CD4-positive, alpha-beta T cell (primary cell): ENCODE measurements around the gene LRRK1. TPM values are rescaled to one million over a fixed set of nuclear protein-coding genes. Genes with fewer than 3 reads are reported as not detected.

Experiments
- ATAC-seq: fragments of 200-7000 bp; cut with Tn5 transposase; one replicate; pipeline ENCODE4 v1.10.0; 2022; ENCODE audit warnings: mild to moderate bottlenecking; ENCODE audit not compliant: poor library complexity
- CTCF ChIA-PET: fragments of 350-600 bp; sonication (Branson Sonifier 250); formaldehyde crosslinking; loops from one replicate; lab custom pipeline; 2021; ENCODE audit warnings: antibody characterized with exemption, inconsistent platforms; lab: Charles Lee
- POLR2A ChIA-PET: fragments of 350-600 bp; sonication (Branson Sonifier 250); formaldehyde crosslinking; loops from one replicate; lab custom pipeline; 2021; ENCODE audit warnings: antibody characterized with exemption, inconsistent platforms; lab: Charles Lee
- DNase-seq, 14 experiments: peaks; one replicate each; pipeline ENCODE4 v3.0.0-alpha.2; 2013 to 2020; ENCODE audit warnings: mixed read lengths in 2 of 14
- H3K27ac ChIP-seq, 2 donors: one replicate each; pipeline versions ENCODE4 v1.5.1 to v1.7.0; 2013; ENCODE audit warnings: low read length in 2 of 2, low read depth in 1 of 2, mild to moderate bottlenecking in 1 of 2
- H3K27me3 ChIP-seq, 2 experiments: 1 replicate in 1 of 2; 2 replicates in 1 of 2; pipeline versions ENCODE4 v1.6.1 to v1.7.0; 2013; ENCODE audit warnings: low read length in 2 of 2, control low read depth in 1 of 2, mild to moderate bottlenecking in 1 of 2, moderate library complexity in 1 of 2; ENCODE audit not compliant: insufficient read depth in 2 of 2, control insufficient read depth in 1 of 2
- H3K36me3 ChIP-seq: one replicate; pipeline ENCODE4 v1.6.1; 2013; ENCODE audit warnings: low read length, control low read depth; ENCODE audit not compliant: insufficient read depth
- H3K4me1 ChIP-seq: one replicate; pipeline ENCODE4 v1.6.1; 2013; ENCODE audit warnings: low read length, control low read depth; ENCODE audit not compliant: insufficient read depth
- H3K4me3 ChIP-seq: one replicate; pipeline ENCODE4 v1.5.1; 2013; ENCODE audit warnings: mild to moderate bottlenecking, low read length, moderate library complexity
- H3K9me3 ChIP-seq, 2 experiments: 1 replicate in 1 of 2; 2 replicates in 1 of 2; pipeline versions ENCODE4 v1.6.1 to v1.7.0; 2013; ENCODE audit warnings: low read length in 2 of 2, mild to moderate bottlenecking in 2 of 2, control low read depth in 1 of 2, moderate library complexity in 1 of 2; ENCODE audit not compliant: control insufficient read depth in 1 of 2, insufficient read depth in 1 of 2
- H3K27ac Mint-ChIP-seq: one replicate; pipeline ENCODE4 v1.8.0; 2020; ENCODE audit warnings: mixed read lengths
- H3K27me3 Mint-ChIP-seq: one replicate; pipeline ENCODE4 v1.8.0; 2021; ENCODE audit warnings: mixed read lengths
- H3K36me3 Mint-ChIP-seq: one replicate; pipeline ENCODE4 v1.8.0; 2021; ENCODE audit warnings: low read depth, mixed read lengths
- H3K4me1 Mint-ChIP-seq: one replicate; pipeline ENCODE4 v1.8.0; 2021; ENCODE audit warnings: low read depth, mixed read lengths
- H3K4me3 Mint-ChIP-seq: one replicate; pipeline ENCODE4 v1.8.0; 2020; ENCODE audit warnings: mild to moderate bottlenecking, mixed read lengths
- H3K9me3 Mint-ChIP-seq: one replicate; pipeline ENCODE4 v1.8.0; 2020; ENCODE audit warnings: mixed read lengths
- CTCF ChIP-seq: fragments of 200-600 bp; IDR thresholded peaks from one replicate; pipeline ENCODE4 v1.8.0; 2022; ENCODE audit warnings: antibody characterized with exemption, mild to moderate bottlenecking
- intact Hi-C, 2 experiments: fragments of 100-400 bp; cut with DNase I in 1 of 2; cut with micrococcal nuclease in 1 of 2; formaldehyde crosslinking; loops; one replicate each; pipeline versions ENCODE4 v1.15.1 to v1.9.0; 2023 to 2025; cut with DNase I, micrococcal nuclease
- total RNA-seq, 174 experiments: library from RNA in 2 of 174; stranded (reverse) in 2 of 174; gene quantifications; one replicate each; pipeline ENCODE4 v1.2.3 and lab custom pipeline; 2021 to 2026

The LRRK1 gene
- total RNA-seq, 2 experiments from 2014 or later = 0.60 to 0.73 TPM

DNA sequence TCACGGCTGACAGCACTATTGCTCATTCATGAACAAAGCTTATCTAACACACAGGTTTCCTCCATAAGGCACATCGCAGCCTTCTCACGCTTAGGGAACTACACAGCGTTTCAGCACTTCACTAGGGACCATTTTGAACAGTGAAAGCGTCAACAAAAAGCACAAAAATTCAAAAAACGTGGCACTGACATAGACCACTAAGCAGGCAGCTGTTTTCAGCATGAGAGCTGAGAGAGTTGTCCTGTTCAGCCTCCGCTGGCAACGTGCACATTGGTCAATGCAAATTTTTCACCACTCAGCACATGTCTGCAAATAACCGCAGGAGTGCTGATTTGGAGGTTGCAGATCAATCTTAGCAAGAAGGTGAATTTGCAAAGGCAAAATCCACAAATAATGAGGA is 109.2 kb downstream of the LRRK1 start:
- Histone ChIP-seq H3K4me1 (no peaks in the 10 kb centered on the region), H3K27me3 (peaks cover 0 to 3% of the 10 kb centered on the region in 2 experiments), H3K27ac (no peak overlapping the region), H3K9me3 (no peaks in the 10 kb centered on the region), H3K36me3 (no peaks in the 10 kb centered on the region), H3K4me3 (no peak overlapping the region)
- TF ChIP-seq CTCF = no peak
- Mint-ChIP-seq H3K9me3 (no peaks in the 10 kb centered on the region), H3K27ac (no peak overlapping the region), H3K36me3 (no peaks in the 10 kb centered on the region), H3K27me3 (peaks cover 13% of the 10 kb centered on the region), H3K4me3 (no peak overlapping the region), H3K4me1 (no peaks in the 10 kb centered on the region)
- POLR2A ChIA-PET = no interaction called here
- CTCF ChIA-PET = no interaction called here
- DNase-seq (no peak), ATAC-seq (no peak)
- intact Hi-C loops = no loop called here

DNA sequence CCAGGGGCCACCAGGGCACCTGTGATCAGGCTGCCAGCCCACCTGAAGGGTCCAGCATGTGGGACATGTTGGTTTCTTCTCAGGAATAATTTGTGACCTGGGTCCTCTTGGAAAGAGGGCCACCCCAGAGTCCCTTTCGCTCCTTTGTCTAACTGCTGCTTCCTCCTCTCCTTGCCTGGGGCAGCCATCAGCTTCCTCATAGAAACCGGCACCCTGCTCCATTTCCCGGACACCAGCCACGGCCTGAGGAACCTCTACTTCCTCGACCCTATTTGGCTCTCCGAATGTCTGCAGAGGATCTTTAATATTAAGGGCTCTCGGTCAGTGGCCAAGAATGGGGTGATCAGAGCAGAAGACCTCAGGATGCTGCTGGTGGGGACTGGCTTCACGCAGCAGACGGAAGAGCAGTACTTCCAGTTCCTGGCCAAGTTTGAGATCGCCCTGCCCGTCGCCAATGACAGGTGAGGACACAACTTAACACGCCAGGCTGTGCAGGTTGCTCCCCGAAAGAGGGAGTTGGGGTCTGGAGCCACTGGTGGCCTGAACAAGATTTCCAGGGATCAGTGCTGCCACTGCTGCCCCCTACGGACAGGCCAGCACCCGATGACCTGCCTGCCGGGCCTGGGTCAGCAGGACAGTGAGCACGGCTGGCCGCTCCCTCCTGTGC is 109.7 kb downstream of the LRRK1 start:
- Histone ChIP-seq H3K4me1 (no peaks in the 10 kb centered on the region), H3K9me3 (no peaks in the 10 kb centered on the region), H3K27ac (no peak overlapping the region), H3K36me3 (no peaks in the 10 kb centered on the region), H3K27me3 (peaks cover 0 to 3% of the 10 kb centered on the region in 2 experiments), H3K4me3 (no peak overlapping the region)
- Mint-ChIP-seq H3K27ac (no peak overlapping the region), H3K36me3 (no peaks in the 10 kb centered on the region), H3K4me1 (no peaks in the 10 kb centered on the region), H3K9me3 (no peaks in the 10 kb centered on the region), H3K27me3 (peaks cover 14% of the 10 kb centered on the region), H3K4me3 (no peak overlapping the region)
- intact Hi-C loops = no loop called here
- no peak for TF ChIP-seq CTCF
- DNase-seq = no peak
- ATAC-seq = no peak
- ChIA-PET POLR2A (no interaction called here), CTCF (no interaction called here)

DNA sequence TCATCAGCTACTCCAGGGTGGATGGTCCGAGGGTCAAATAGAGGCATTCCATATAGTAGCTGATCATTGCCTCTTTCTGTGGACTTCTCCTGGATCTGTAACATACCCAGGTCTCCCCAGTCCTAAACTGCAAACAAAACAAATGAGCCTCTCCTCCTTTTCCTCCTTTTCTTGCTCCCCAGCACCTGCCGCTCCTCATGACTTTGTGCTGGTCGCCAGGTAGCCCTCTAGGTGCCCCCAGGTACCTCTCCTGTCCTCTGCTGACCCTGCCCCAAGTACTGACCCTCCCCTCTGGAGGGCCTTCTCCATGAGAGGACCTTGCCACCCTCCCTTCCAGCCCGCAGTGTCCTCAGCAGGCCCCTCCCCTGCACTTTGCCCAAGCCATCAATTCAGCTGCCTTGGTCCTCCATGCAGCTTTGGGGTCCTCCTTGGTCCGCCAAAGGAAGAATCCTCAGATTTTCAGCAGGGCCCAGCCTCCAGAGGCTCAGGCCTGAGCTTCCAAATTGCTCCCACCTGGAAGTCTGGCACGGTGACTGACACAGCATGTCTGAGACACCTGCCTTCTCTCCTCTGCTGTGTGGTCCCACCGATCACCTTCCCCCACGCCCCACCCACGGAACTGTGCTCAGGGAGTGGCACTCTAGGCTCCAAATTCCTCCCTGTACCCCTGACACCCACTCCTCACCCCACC is 111.0 kb downstream of the LRRK1 start:
- peaks cover 0 to 3% of the 10 kb centered on the region in 2 experiments for H3K27me3 ChIP-seq
- H3K27ac ChIP-seq = no peak overlapping the region
- no peak overlapping the region for H3K4me3 Mint-ChIP-seq
- H3K36me3 ChIP-seq = no peaks in the 10 kb centered on the region
- POLR2A ChIA-PET = no interaction called here
- TF ChIP-seq CTCF = no peak
- ATAC-seq (no peak), DNase-seq (no peak)
- H3K36me3 Mint-ChIP-seq = no peaks in the 10 kb centered on the region
- H3K9me3 Mint-ChIP-seq = peaks cover 10% of the 10 kb centered on the region
- H3K27me3 Mint-ChIP-seq = peaks cover 26% of the 10 kb centered on the region
- no peak overlapping the region for H3K27ac Mint-ChIP-seq
- no peaks in the 10 kb centered on the region for H3K4me1 Mint-ChIP-seq
- intact Hi-C loops = no loop called here
- H3K4me1 ChIP-seq = no peaks in the 10 kb centered on the region
- no peaks in the 10 kb centered on the region for H3K9me3 ChIP-seq
- CTCF ChIA-PET = no interaction called here
- no peak overlapping the region for H3K4me3 ChIP-seq
